KG1 (cell line): ENCODE results near the gene C3.

Experiments
- DNase-seq: peaks from one replicate; lab custom pipeline; 2025; lab: John Stamatoyannopoulos, UW

C3 gene

DNA sequence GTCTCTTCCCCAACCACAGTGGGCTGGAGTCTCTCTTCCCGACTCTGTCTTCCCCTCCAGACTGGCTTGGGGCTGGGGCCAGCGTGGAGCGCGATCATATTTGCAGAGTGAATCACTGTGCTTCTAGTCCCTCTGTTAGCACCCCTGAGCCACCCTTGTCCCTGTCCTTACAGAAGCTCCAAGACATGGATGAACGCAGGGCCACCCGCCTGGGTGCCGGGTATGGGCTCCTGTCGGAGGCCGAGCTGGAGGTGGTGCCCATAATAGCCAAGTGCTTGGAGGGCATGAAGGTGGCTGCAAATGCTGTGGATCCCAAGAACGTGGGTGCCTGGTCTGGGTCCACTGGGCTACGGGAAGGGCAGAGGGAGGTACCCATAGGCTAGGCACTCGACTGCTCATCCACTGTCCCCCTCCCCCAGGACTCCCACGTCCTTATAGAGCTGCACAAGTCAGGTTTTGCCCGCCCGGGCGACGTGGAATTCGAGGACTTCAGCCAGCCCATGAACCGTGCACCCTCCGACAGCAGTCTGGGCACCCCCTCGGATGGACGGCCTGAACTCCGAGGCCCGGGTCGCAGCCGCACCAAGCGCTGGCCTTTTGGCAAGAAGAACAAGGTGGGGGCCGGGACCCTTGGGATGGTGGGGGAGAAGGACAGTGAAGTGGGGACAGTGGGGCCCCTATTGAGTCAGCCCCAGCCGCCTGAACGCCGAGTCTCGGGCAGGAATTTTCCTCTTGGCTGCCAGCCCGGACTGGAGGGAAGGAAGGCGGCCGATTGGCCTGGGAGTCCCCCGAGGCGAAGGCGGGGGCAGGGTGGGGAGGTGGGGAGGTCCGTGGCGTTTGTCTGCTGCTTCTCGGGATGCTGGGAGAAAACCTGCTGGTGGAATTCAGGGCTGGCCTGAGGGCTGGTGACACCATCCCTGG lies 24.2 kb upstream of the C3 start:
- no peak for DNase-seq

DNA sequence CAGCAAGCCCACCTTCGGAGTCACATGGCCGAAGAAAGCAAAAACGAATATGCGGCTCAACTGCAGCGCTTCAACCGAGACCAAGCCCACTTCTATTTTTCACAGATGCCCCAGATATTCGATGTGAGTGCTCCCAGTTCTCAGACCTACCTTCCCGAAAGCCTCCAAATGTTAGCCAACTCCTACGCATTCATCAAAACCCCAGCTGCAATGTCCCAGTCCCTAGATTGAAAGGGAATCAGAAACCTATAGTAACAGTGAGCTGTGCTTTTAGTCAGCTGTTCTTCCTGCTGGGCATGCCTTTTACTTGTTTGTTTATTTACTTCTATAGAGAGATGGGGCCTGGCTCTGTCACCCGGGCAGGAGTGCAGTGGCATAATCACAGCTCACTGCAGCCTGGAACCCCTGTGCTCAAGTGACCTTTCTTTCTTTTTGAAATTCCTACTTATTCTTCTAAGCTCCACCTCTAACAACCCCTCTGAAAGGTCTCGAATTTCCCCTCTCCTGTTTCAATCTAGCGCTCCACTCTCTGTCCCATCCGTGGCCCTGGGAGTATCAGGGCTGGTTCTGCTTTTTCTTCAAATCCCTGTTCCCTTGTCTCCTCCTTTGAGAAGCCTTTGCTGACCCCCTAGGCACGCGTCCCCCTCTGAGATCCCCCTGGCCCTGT lies 23.4 kb upstream of the C3 start:
- no peak for DNase-seq

DNA sequence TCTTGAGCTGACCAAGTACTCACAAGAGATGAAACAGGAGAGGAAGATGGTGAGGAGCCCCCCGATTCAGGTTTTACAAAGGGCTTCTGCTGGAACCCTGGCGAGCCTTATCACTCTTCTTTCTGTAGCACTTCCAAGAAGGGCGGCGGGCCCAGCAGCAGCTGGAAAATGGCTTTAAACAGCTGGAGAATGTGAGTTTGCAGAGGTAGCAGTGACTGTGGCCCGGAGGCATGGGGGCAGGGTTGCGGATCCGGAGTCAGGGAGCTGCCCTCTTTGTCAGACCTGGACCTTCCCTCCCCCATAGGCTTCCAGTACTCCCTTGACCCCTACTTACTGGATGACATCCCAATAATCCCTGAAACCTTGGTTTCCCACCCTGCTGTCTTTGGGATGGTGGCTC lies 22.6 kb upstream of the C3 start:
- no peak for DNase-seq

DNA sequence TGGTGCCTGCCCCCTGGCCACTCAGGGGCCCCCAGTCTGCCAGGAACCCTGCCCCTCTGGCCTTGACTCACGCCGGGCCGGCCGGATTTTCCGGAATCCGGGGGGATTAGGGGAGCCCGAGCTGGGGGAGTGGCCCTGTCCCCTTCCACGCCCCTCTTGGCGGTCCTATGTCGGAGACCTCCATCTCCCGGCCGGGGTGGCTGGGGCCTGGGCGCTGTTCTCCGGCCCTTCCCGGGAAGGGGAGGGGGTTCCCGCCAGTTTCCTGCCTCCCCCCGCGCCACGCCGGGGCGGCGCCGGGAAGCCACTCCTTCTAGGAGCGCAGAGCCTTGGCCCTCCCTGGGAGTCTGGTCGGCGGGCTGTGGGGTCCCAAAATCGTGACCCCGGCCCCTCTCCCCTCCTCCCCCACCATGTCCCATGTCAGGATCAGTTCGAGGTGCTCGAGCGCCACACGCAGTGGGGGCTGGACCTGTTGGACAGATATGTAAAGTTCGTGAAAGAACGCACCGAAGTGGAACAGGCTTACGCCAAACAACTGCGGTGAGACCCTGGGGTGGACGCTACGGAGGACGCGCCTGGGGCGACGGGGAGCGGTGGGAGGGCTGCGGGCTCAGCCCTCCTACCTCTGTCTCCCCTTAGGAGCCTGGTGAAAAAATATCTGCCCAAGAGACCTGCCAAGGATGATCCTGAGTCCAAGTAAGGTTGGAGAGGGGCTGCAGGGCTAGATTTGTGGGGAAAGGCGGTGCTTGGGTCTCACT lies 20.3 kb upstream of the C3 start:
- DNase-seq: no peak

DNA sequence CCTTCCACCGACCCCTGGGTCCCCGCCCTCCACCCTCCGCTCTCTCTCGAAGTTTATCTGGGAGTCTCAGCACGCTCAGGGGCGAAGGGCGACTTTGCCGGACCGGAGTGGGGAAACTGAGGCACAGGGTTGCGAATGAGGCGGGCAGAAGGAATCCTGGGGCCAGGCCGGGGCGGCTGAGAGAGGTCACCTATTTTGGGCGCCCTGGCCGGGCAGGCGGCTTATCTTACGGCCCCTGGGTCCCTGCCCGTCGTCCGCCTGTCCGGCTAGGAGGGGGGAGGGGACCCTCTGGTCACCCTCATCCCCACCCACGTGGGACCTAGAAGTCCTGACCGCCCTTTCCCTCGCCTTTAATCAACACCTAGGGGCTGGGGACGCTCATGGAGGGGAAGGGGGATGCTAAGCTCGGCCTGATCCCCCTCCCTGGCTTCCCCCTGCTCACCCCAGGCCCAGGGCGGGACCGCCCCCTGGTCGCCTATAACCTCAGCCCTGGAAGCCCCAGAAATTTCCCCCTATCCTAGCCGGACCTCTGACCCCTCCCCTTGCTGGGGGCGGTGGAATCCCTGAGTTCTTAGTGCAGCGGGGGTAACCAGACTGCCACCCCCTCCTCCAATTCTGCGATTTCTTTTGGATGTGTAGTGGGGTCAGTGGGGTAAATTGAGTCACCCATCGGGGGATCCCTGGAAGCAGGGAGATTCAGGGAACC lies 19.6 kb upstream of the C3 start:
- DNase-seq: no peak

DNA sequence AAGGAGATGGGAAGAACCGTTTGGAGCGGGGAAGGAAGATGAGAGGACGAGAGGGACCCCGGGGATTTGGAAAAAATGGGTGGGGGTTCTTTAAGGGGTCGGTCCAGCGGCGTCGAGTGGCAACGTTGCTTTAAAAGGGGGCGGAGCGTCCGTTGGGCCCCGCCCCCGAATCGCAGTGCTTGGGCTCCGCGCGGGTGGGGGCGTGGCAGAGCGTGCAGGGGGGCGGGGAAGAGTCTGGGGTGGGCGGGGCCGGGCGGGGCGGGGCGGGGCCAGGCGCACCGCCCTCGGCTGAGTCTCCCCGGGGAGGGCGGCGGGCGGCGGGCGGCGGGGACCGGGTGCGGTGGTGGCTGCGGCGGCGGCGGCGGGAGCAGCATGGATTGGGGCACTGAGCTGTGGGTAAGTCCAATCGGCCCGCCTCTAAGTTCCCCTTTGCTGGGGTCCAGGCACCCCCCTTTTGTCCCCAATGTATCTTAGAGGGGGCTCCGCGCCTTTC lies 19.0 kb upstream of the C3 start, which contains the start of gene TRIP10:
TSS of gene TRIP10 (plus strand) at position 291 of the 493 bp plus-strand sequence. CDS start at position 373, 82 bp downstream.
- peak; percentile 59 for DNase-seq

DNA sequence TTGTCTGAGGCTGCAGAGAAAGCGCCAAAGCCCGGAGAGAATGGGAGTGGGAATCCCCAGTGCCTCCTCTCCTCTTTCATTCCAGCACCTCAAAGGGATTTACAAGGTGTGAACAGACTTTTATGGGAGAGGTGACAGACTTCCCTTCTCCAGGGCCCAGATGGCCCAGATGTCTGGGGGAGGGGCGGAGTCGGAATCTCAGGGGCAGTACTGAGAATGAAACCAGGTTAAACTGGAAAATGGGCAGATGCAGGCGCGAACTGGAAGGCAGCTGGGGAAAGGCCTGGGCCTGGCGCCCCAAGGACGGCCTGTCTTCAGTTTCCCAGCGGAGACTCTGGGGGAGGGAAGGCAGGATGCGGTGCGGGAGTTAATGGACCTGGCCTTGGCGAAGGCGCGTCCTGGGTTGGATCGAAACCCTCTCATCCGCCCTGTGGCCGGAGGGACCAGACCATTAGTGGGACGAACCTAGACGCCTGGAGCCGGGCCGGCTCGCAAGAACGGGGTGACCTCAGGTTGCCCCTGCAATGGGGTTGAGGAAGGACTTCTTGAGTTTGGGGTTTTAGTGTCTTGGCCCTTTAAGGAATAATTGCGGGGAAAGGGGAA lies 18.4 kb upstream of the C3 start:
- no peak for DNase-seq

DNA sequence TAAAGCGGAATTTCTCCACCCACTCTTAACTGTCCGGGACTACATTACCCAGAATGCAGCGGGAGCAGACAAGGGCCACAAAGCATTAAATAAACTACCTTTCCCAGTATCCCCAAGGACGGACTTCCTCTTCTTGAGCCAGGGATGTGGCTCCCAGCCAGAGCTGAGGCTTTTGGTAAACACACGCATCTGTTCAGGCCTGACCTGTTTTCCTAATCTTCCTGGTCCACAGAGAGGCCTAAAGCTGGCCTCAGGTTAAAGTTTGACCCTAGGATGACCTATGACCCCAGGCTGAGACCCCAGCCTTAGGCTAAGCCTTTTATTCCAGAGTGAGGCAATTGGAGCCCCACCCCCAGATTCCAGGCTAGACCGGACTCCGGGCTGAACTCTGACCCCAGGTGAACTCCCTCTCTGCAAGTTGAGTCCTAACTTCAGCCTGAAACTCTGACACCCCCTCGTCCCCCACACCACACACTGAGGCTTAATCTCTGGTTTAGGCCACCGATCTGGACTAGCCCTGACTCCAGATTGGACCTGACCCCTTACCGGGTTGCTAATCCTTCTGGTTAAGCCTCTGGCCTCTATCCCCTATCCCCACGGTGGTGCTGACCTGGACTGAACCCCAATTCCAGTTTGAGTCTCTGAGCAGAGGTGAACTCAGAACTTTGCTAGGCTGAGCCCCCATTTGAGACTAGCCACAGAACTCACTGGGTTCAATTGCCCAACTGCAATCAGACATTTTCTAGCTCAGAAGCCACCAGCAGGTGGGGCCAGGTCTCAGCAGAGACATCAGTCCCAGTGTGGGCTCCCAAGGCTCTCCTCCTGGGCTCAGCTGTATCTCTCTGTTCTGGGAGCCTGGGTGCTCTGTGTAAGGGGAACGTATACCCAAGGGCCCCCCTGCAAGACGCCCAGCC lies 17.7 kb upstream of the C3 start:
- DNase-seq: peak; percentile 75

DNA sequence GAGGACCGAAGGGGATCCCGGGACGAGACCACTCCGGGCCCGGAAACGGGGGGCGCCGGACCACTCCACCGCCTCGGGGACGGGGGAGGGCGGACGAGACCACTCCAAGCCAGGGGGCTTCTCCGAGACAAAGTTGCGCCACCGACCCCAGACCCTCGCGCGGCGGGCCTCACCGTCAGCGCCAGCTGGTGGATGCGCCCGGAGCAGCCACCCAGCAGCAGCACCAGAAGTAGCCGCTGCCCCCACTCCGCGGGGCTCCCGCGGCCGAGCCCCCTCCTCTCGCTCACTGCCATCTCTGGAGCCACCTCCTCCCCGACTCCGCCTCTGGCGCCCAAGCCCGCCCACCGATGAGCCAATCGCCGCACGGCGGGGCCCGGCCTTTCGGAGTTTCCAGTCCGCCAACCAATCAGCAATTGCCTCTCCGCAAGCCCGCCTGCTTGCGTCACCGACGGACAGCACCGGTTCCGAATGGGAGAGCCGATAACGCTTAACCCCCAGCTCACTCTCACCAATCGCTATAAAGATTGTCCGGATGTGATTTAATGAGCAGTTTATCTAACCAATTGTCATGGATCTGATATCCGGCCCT lies 16.9 kb upstream of the C3 start, which contains the start of gene GPR108:
TSS of gene GPR108 (minus strand) at position 297 of the 589 bp plus-strand sequence. CDS start at position 293, 4 bp downstream.
- peak; percentile 98 for DNase-seq

DNA sequence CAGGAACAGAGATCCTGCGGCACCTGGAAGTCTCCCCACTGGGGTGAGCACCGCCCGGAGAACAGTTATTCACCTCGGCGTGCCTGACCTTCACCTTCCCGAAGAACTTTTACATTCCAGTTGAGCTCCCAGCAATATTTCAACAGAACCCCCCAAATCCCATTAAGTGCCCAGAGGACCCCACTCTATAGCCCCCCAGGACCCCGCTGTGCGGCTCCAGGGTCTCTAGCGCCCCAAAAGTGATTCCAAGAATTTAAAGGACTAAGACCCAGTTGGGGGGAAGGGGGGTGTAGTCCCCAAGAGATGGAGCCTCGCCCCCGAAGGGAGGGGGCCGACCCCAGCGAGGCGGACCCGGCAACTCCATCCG lies 16.4 kb upstream of the C3 start:
- DNase-seq: no peak

DNA sequence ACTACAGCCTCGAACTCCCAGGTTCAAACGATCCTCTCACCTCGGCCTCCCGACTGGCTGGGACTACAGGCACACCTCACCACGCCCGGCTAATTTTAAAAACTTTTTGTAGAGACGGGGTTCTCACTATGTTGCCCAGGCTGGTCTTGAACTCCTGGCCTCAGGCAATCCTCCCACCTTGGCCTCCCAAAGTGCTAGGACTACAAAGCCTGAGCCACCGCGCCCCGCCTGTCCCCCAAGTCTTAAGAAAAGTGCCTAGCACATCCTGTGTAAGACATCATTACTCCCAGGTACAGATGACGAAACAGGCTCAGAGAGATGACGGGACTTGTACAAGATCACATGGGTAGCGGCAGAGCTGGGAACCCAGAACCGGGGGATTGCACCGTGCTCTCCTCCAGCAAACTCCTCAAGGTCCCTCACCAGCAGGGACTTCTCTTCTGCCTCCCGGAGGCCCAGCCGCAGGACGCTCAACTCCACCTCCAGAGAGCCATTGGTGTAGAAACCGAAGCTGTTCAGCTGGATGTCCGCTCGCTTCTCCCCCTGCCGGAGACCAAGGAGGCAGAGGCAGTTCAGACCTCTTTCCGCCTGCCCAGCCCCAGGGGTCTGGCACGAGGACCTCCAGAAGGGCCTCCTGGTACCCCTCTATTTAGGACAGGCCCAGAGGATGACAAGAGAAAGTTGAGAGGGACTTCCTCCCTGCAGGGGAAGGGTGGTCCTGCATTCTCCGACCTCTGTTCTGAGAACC lies 15.9 kb upstream of the C3 start:
- DNase-seq: peak; percentile 66

DNA sequence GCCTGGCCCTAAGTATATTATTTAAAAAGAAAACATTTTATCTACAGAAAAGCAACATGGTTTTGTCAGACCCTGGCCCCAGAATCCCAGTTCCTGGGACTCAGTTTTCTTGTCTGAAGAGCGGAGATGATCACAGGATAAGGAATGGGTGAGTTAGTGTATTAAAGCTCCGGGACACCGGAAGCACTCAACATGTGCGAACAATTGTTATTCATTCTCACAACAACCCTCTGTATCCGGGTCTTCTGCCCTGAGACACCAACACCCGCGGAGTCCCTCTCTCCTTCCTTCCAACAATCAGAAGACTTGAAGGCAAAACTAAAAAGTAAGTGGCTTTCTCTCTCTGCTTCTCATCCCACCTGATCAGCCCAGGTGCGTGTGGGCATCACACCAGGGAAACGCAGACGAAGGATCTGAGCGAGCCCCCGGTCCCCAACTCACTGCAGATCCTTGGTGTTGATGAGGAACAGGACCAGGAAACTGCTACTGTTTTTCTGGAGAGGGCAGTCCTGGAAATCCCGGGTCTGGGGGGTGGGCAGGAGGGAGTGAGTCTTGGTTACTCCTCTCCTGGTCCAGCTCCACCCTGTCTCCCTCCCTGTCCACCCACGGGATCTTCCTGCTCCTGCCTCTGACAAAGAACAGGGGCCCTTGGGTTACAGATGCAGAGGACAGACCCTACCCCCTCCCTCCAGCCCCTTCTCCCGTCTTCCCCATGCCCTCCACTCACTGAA lies 14.9 kb upstream of the C3 start:
- DNase-seq: no peak

DNA sequence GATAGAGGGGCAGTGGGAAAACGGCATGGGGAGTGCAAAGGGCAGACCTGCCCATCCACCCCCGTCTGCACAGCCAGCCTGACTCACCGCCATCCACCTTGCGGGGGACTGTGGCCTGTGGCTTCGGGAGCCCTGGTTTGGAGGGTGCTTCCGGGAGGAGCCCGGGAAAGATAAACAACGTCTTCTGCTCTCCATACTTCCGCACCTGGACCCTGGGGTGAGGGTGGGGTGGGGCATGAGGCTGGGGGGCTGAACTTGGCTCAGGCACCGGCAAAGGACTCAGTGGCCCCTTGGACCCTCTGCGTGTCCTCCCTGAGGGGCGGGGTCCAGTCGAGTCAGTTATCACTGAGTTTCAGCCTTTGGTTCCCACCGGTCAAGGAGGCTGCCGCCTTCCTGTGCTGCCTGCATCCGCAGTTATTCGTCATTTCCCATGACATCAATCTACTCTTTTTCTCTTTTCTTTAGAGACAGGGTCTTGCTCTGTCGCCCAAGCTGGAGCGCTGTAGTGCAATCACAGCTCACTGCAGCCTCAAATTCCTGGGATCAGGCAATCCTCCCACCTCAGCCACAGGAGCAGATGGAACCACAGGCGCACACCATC lies 13.7 kb upstream of the C3 start:
- DNase-seq: no peak

DNA sequence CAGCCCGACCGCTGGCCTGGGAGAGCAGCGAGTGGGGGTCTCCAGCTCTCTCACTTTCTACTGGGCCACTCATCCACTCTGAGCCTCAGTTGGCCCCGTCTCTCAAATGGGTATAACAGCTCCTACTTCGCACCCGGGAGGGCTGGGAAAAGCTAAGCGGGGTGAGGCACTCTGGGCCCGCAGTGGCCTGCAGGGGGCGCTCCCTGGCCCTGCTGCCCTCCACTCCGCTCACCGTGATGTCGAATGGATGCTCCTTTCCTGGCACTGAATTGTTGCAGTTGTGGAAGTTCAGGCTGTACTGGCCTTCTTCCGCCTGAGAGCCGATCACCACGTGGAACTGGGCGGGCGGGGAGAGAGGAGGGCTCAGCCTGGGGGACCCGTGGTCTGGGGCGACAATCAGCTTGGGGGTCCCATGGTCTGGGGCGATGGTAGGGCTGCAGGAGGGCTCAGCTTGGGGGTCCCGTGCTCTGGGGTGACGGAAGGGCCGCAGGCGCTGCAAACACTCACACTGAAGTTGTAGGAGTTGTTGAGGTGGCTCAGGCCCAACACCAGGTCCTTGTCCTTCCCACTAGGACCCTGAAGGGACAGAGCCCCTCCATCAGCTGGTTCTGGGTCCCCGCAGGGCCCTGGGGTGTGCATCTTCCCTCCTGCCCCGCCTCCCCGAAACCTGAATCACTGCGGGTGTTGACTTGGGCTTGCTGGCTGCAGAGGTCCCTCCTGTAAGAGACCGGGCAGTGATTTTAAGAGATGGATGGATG lies 13.1 kb upstream of the C3 start:
- DNase-seq: no peak

DNA sequence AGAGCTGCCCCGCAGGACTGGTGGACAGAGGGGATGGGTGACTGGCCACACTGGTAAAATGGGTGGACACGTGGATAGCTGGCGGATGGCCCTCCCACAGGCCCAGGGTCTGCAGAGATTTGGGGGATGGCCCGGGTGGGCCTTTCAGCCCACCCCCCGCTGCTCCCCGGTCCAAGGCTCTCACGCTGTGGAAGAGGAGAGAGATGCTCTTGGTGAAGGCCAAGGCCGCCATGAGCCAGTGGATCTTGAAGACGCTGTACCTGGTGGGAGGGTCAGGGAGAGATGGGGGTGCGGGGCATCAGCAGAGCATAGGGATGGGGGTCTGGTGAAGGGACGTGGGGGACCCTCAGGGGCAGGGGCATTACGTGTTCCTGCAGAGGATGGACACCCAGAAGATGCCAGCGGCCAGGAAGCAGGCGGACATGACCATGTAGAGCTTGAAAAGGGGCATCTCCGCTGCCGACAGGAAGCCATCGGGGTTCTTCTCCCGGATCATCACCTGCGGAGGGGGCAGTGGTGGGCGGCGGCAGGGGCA lies 12.4 kb upstream of the C3 start:
- no peak for DNase-seq

DNA sequence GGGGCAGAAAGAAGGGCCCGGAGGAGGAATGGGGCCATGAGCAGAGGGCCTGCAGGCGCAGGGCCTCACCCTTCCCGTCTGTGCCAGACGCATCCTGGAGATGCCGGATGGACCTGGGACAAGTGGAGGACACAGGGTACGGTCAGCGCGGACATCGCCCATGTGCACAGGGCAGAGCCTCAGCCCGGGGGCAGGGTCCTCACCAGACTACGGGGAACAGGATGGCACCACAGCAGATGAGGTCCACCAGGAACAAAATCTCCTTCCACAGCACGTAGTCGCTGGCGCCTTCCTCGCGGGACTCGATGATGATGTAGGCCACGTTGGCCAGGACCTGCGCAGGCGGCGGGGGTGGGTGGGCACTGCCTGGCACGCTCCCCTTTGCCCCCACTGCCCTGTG lies 11.4 kb upstream of the C3 start:
- DNase-seq: no peak
